HG02571 (cell line): ENCODE measurements around the gene ABCG1.

Experiments used
- ATAC-seq: cut with Tn5 transposase; IDR thresholded peaks from one replicate; pipeline ENCODE4 v1.9.1; 2021; ENCODE audit warnings: mild to moderate bottlenecking, moderate library complexity; ENCODE audit not compliant: unreplicated experiment

ABCG1 gene

DNA sequence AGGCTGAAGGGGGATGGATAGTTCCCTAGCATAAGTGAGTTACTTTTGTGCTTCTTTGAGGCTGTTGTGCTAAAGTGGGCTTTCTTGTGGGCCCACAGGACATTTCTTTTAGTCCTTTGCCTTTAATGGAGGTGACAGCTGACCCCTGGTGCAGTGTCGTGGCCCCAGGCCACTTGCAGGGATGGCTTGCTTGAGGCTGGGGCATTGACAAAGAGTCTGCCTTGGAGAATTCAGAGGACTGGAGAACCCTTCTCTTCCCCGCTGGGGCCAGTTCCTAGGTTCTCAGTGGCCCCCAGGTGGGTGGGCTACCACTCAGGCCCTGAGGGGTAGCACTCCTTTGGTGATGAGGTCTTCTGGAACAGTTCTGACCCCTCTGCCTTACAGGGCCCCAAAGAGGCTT is 12.8 kb downstream of the ABCG1 start:
- no peak for ATAC-seq

DNA sequence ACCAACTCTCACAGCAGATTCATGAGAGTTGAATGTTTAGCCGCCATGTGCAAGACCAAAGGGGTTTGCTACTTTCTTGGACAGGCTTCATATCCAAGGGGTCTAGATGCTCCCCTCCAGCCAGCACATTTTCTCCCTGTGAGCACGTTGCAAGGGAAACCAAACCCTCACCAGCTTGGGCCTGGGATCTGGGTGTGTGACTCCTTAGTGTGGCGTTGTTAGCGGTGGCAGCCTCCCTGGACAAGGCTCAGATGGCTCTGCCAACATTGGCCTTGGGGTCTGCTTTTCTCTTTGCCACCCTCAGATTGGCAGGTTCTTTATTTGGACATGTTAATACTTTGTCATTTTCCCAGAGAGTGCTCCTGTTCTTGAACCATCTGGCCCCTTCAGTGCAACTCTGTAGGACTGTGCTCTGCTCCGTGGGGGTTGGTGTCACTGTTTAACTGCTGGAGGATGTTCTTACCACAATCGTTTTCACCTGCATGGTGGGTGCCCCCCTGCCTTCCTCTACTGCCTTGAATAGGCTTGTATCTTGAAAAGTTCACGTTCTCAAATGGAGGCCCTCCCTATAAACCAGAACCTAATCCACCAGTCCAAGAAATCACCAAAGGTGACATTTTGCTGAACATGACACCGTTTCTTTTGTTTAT is 13.4 kb downstream of the ABCG1 start:
- ATAC-seq = no peak

DNA sequence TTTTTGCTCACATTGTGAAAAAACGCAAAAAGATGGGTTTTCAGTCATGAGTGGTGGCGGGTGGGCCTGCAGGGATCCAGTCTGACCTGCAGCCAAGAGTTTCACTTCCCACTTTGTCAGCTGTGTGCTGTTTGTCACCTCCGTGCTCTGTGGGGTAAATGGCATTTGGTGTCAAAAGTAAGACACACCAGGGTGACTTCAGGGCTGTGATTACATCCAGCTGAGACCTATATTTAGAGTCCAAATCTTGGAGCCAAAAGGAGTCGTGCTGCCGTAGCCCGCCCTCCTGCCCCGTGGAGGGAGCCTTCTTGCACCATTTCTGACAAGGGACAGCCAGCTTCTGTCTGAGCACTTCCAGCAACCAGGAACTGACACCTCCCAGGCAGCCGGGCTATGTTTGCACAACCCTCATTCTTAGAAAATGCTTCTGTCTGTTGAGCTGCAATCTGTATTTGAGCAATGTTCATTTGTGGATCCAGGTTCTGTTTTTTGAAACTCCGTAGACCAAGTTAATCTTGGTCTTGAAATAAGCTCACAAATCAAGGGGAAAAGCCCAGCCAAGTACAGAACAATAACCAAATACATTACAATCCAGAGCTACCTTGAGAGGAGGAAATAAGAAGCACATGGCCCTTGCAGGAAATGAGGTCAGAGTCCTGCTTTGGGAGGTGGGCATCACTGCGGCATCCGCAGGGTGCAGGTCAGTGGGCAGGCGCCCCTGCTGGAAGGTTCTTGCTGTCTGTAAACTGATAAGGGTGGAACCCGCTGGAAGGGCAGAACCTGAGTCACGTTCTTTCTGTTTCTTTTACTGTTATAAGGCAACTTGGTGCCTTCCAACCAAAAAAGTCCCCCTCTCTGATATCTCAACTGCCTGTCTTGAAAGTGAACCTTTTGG is 14.4 kb downstream of the ABCG1 start:
- ATAC-seq = peak; percentile 46

DNA sequence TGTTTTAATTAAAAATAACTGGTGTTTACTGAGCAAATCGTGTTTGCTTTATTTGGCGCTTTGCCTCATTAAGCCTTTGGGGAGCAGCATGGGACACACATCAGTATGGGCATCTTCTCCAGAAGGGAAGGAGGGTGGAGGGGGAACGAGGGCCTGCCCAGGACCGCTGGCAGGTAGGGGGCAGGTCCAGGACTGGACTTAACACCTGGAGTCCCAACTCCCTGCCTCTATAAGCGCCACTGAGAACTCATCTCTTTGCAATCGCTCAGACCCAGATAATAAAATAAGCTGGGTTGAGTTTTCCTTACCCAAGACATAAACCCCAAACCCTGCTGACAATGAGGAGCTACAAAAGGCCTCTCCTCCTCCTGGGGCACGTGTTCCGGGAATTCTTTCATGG is 15.1 kb downstream of the ABCG1 start:
- ATAC-seq = no peak

DNA sequence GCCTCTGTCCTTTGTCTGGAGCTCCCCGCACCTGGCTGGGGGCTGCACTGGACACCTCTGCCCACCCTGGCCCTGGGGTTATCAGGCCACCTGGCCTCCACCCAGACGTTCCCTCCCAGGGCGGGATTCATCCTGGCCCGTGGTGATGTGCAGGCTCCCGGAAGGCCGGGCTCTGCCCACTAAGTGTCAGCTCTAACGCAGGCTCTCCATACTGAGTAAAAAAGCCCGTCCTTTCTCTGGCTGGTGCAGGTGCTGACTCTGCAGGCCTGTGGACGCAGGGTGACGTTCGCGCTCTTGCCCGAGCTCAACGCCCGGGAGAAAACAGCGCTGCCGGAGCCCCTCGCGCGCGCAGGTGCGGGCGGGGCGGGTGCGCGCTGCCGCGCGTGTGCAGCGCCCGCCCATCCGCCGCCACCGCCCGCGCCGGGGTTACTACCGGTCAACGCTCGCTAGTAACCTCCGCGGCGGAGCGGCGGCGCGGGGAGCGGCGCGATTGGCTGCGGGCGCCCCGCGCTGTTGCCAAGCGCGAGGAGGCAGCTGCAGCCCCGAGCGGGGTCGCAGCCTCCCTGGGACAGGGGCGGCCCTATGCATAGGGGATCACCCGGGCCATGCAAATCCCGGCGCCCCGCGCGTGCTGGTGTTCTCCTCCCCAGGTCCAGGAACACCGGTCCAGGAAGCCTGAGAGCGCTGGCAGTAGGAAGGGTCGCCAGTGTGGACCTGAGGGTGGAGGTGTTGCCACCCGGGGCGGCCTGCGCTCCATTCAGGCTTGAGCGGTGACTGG is 15.7 kb downstream of the ABCG1 start:
- no peak for ATAC-seq

DNA sequence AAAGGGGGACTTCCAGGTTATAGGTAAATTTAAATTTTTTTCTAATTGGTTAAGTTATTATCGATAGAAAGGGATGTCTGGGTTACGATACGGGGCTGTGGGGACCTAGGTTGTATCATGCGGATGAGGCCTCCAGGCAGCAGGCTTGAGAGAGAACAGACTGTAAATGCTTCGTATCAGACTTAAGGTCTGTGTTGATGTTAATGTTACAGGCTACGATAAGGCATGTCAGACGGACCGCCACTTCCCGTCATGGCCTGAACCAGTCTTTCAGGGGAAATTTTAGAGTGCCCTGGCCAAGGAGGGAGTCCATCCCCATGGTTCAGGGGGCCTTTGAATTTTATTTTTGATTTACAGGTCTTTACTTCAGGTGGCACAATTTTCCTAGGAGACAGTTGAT is 16.7 kb downstream of the ABCG1 start:
- ATAC-seq = no peak

DNA sequence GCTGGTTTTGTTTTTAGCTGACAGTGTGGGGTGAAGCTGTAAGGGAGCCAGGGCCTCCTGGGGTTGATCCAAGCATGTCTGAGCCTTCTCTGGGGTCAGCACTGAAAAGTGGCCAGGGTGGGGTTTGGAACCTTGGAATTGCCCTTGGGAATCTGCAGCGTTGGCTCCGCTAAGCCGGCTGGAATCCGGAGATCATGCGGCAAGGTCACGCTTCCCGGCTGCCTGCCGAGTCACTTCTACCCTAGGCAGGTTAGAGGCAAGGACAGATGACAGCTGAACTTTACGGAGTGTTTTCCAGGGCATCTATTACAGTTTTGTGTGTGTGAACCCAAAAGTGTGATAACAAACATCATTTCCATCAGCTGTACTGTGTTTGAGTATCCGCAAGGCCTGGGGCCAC is 17.1 kb downstream of the ABCG1 start:
- no peak for ATAC-seq

DNA sequence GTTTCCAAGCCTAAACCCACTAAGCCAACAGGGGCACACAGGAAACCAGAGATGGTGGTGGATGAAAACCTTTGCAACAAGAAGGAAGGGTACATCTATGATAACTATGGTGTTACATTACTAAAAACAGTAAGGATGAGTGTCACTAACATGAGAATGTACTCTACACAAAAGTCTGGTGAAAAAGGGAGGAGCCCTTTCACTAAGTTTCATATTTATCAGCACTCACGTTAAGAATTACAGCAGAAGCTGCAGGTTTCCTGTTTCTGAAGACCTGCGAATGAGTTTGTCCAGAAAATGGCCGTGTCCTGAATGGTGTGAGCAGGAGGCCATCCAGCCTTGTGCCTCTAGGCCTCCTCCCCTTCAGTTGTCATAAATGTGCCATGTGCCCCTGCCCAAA is 17.8 kb downstream of the ABCG1 start:
- no peak for ATAC-seq

DNA sequence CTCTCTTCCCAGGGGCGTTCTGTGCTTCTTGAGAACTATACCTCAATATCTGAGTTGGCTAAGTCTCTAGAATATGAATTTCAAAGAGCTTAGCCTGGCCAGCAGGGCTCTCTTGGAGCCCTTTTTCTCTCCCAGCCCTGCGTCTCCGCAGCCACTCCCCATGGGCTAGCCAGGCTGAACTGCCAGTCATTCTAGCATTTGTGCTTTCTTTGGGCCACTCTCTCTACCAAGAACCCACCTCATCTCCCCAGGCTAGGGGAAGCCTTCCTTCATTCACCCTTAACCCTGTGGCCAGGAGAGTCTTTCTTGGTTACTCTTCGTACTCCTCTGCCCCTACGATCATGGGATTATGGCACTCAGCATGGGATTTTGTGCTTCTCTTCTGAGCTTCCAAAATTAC is 18.2 kb downstream of the ABCG1 start:
- ATAC-seq = no peak

DNA sequence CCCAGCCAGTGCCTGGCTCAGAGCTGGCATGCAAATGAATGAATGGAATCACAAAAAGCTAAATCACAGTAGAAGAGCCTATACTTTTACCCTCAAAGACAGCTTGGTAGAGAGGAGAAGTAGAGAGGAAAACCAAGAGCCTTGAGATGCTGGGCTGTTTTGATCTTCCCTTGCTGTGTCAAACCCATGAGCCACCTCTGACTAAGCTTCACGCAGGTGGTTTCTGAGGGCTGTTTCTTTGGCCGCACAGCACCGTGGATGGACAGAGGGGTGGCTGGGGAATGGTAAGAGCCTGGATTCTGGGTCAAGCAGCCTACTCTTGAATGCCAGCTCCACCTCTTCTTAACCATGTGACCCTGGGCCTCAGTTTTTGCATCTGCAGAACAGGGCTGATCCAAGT is 18.6 kb downstream of the ABCG1 start:
- ATAC-seq = no peak

DNA sequence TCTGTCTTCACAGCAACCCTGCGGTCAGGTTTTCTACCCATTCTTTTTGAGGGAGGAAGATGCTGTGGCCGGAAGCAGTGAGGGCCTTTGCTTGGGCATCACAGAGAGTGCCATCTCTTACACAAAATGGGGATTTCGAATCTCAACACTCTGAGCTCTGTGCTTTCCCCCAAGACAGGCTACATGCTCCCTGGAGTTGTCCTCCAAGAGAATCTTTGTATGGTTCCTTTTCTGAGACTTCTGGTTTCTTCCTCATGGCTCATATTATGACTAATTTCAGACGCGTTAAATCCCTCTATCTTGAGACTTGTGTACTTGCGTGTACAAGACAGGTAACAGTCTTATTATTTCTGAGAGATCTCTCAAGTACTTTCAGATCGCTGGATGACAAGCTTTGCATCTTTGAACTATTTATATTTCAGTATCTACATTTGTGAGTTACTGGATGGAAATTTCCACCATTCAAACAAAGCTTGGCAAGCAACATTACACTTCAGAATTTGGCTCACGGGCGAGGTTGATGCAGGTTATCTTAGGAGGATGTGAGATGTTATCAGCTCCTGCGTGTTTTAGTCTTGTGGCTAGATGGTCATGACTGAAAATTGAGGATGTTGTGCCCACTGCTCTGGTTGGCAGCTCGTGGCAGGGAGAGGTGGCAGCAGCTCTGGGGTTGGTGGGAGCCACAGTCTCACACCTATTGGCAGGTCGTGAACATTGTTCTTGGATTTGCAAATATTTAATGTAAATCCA is 19.4 kb downstream of the ABCG1 start:
- no peak for ATAC-seq

DNA sequence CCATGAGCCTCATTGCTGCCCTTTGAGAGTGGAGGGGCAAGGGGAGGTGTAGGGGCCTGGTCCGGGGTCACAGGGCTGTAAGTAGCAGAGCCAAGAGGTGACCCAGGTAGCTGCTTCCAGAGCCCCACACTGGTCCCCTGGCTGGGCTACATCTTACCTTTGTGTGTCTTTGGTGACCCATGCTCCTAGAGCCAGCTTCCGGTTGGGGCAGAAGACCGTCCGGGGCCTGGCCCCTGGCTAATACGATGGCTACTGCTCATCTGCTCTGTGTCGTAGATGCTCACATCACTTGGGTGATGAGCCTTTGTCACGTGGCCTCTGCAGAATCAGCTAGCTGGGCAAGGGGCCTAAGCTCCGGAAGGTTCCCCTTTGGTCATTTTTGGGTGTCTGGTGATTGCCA is 20.6 kb downstream of the ABCG1 start:
- ATAC-seq = no peak

DNA sequence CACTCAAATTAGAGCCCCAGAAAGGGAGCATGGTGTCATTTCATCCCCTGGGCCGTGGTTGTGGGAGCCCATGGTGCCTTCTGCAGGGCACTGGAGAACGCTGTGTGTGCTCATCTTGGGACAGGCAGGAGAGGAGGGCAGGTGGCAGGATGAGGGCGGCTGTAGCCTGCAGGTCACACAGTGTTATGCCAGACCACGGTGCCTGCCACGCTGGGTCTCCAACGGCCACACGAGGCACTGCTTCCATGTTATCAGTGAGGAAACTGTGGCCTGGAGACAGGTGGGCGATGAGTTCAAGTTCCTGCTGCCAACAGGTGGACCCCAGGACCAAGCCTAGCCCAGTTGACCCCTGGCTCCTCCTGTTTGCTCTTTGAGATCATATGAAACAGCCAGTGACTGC is 21.0 kb downstream of the ABCG1 start:
- no peak for ATAC-seq

DNA sequence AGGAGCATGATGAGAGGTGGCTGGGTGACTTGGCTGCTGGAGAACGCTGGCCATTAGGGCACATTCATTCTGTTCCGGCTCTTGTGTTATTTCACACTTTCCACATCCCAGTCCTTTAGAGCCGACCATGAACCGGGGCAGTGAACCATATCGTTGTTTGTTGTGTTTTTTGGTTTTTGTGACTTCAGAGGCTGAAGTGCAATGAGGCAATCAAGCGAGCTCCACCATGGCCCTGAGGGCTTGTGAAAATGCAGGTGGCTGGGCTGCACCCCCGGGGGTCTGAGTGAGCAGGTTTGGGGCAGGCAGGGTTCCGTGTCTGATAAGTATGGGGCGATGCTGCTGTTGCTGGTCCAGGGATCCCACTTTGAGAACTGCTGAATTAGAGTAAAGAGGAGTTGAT is 23.7 kb downstream of the ABCG1 start:
- ATAC-seq = no peak

DNA sequence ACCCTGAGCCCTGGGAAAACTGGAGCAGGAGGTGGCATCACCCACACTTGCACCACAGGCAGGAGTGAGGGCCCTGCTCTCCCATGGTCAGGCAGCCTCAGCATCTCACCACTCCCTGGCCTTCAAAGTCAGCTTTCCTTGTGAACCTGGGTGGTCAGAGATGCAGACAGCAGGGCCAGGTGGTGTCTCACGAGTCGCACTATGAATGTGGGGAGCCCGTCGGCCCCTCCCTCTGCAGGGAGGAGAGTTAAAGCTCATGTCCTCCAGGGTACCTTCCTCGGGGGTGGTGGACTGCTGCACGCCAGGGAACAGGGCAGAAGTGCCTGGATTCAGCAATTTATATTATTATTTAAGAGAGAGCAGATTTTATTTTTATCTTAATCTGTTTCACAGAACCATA is 24.1 kb downstream of the ABCG1 start:
- ATAC-seq = no peak

DNA sequence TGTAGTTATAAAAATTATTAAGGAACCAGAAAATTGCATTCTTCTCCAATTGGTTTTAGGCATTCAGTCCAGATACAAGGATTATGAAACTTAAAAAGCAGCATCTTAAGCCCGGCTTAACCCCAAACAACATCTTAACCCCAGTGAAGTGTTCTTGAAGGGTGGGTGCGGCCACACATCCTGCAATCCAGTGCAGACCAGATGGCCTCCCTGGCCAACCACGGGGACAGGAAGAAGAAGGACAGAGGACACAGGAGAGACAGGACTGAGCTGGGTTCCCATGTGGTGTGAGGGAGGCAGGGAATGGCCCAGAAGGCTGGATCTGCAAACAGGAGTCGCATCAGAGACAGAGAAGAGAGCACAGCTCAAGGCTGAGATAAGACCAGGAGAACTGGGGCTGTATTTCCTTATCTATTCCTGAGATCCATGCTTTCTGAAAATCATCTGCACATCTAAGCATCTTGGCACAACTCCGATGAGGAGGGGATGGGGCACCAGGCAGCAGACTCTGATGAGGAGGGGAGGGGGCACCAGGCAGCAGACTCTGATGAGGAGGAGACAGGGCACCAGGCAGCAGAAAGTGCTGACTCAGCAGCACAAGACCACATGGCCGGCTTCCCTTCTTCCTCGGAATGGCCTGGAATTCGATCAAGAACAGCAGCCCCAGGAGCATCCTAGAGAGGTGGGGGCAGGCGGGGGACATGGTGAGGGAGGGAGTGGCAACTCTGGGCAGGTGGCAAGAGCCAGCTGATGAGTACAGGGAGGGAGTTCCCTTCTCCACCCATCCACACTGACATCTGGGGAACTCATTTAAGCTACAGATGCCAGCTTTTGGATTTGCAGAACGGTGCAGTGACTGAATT is 26.6 kb downstream of the ABCG1 start:
- no peak for ATAC-seq

DNA sequence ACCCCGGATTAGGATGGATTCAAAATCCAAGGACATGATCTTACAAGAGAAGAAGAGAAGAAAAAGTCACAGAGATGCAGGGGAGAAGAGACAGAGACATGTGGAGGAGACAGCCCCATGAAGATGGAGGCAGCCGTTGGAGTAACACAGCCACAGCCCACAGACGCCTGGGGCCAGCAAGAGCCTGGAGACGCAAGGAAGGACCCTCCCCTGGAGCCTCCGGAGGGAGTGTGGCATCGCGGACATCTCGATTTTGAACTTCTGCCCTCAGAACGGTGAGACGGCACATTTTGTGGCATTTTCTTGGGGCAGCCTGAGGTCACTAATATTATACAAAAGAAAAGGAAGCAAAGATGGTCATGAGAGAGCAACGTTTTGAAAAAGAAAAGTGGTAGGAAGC is 28.8 kb downstream of the ABCG1 start:
- ATAC-seq = no peak

DNA sequence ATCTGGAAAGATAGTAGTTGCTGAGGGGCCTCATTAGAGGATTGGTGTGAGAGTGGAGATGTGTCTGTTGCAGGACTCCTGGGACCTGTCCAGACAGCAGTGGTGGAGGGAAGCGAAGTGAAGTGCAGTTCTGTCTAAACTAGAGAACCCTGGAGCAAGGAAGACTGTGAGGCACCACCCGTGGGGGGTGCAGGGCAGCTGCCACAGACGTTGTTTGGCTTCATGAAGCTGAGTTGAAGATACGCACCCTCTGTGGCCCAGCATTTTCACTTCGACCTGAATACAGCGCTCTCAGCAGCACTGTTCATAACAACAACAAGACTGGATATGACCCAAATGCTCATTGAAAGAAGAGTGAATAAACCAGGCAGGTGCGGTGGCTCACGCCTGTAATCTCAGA is 29.3 kb downstream of the ABCG1 start:
- ATAC-seq = no peak

DNA sequence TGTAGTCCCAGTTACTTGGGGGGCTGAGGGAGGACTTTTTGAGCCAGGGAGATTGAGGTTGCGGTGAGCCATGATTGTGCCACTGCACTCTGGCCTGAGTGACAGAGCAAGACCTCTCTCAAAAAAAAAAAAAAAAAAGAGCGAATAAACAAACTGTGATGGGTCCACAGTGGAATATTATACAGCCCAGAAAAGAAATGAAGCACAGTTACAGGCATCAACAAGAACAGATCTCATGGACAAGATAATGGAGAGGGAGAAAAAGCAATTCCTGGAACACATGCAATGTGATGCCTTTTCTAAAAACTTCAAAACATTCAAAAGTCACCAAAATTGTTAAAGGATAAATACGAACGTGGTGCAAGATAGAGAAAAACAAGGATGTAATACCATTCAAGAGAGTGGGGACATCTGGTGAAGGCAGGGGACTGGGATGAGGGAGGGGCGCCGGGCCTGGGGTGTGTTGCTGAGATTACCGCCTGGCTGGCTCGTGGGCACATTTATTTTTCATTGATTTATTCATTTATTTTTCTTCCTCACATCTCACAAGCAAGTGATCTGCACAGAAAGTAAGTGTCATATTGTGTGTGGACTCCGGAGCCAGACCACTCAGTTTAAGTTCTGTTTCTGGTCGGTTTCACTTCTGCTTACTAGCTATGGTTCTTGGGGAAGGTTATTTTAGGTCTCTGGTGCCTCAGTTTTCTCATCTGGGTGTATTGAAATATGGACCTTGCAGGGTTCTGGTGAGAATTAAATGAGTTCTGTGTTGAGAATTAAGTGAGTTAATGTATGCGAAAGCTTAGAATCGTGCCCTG is 30.1 kb downstream of the ABCG1 start:
- no peak for ATAC-seq
